Suprapubic skin (tissue), 4 donors: ENCODE results near the gene ATP2C2. TPM values are rescaled to one million over a fixed set of nuclear protein-coding genes. Genes with fewer than 3 reads are reported as not detected.

Source experiments
- DNase-seq, 2 donors: peaks; one replicate each; pipeline ENCODE4 v3.0.0-alpha.2; 2019; ENCODE audit warnings: low spot score in 2 of 2
- H3K27ac ChIP-seq: fragments of 200-600 bp; sonication (generic); one replicate; pipeline ENCODE4 v1.5.1; 2019
- H3K27me3 ChIP-seq: fragments of 200-600 bp; sonication (generic); one replicate; pipeline ENCODE4 v1.5.1; 2019
- H3K36me3 ChIP-seq: fragments of 200-600 bp; sonication (generic); one replicate; pipeline ENCODE4 v1.5.1; 2019
- H3K4me1 ChIP-seq: fragments of 200-600 bp; sonication (generic); one replicate; pipeline ENCODE4 v1.5.1; 2019
- H3K4me3 ChIP-seq: fragments of 200-600 bp; sonication (generic); one replicate; pipeline ENCODE4 v1.5.1; 2019; ENCODE audit warnings: mild to moderate bottlenecking
- H3K9me3 ChIP-seq: fragments of 200-600 bp; sonication (generic); one replicate; pipeline ENCODE4 v1.5.1; 2019
- CTCF ChIP-seq, 2 donors: fragments of 200-600 bp in 1 of 2; fragments of 450-650 bp in 1 of 2; sonication (generic) in 1 of 2; IDR thresholded peaks; one replicate each; pipeline ENCODE4 v1.5.1; 2016 to 2019; ENCODE audit warnings: antibody characterized with exemption in 2 of 2, mild to moderate bottlenecking in 1 of 2, moderate library complexity in 1 of 2
- EP300 ChIP-seq: sonication (generic); formaldehyde crosslinking; IDR thresholded peaks from one replicate; pipeline ENCODE4 v1.6.1; 2017; ENCODE audit warnings: antibody characterized with exemption
- POLR2A ChIP-seq, 2 donors: fragments of 450-650 bp; IDR thresholded peaks; one replicate each; pipeline ENCODE4 v1.6.1; 2017; ENCODE audit warnings: antibody characterized with exemption in 2 of 2, mild to moderate bottlenecking in 2 of 2, moderate library complexity in 2 of 2
- POLR2AphosphoS5 ChIP-seq, 3 donors: sonication (generic); formaldehyde crosslinking; IDR thresholded peaks; one replicate each; pipeline ENCODE4 v1.6.1; 2017; ENCODE audit warnings: antibody characterized with exemption in 3 of 3
- WGBS: methylation state at CpG from one replicate; pipeline ENCODE4 v1.1.5; 2018; 5-methylcytosine and 5-hydroxymethylcytosine counted together
- total RNA-seq, 4 donors: library from RNA; depleted of rRNA; stranded (reverse); fragments of >200 nt; gene quantifications; one replicate each; pipeline ENCODE4 v1.1.0, GENCODE V29; 2016

ATP2C2 gene
- total RNA-seq, 4 donors from 2014 or later: 28.0 to 85.6 (median 40.3) TPM

GRCh38 chr16:84404324-84404723 lies 36.0 kb downstream of the ATP2C2 start:
- Histone ChIP-seq H3K4me3 (no peak overlapping the region), H3K4me1 (no peaks in the 10 kb centered on the region), H3K36me3 (no peaks in the 10 kb centered on the region), H3K27me3 (peaks cover 38% of the 10 kb centered on the region), H3K27ac (no peak overlapping the region), H3K9me3 (no peaks in the 10 kb centered on the region)
- DNase-seq: no peak
- 87% methylated on average over 3 of the region's 3 CpGs for WGBS
- TF ChIP-seq EP300: no peak
- TF ChIP-seq CTCF (IDR thresholded peaks at IDR 0.05): no peak
- no peak for TF ChIP-seq POLR2A (IDR thresholded peaks at IDR 0.05)
- no peak for TF ChIP-seq POLR2AphosphoS5 (IDR thresholded peaks at IDR 0.05)

GRCh38 chr16:84404936-84405639 lies 36.8 kb downstream of the ATP2C2 start:
- 94% methylated on average over 16 of the region's 19 CpGs for WGBS
- Histone ChIP-seq H3K36me3 (no peaks in the 10 kb centered on the region), H3K4me1 (no peaks in the 10 kb centered on the region), H3K9me3 (no peaks in the 10 kb centered on the region), H3K27ac (no peak overlapping the region), H3K27me3 (peaks cover 43% of the 10 kb centered on the region), H3K4me3 (no peak overlapping the region)
- DNase-seq: no peak
- no peak for TF ChIP-seq POLR2A (IDR thresholded peaks at IDR 0.05)
- no peak for TF ChIP-seq EP300
- no peak for TF ChIP-seq POLR2AphosphoS5 (IDR thresholded peaks at IDR 0.05)
- TF ChIP-seq CTCF (IDR thresholded peaks at IDR 0.05): no peak

- H3K9me3 ChIP-seq: no peaks in the 10 kb centered on the region
- WGBS: 53% methylated on average over 16 of the region's 16 CpGs
- no peaks in the 10 kb centered on the region for H3K36me3 ChIP-seq
- no peak for DNase-seq
- TF ChIP-seq EP300 (no peak), CTCF (IDR thresholded peaks at IDR 0.05) (no peak), POLR2AphosphoS5 (IDR thresholded peaks at IDR 0.05) (no peak)
- no peak overlapping the region for H3K4me3 ChIP-seq
- H3K27me3 ChIP-seq: peaks cover 43% of the 10 kb centered on the region
- no peak overlapping the region for H3K27ac ChIP-seq
- H3K4me1 ChIP-seq: no peaks in the 10 kb centered on the region
Measured at GRCh38 chr16:84406006-84406963, 37.9 kb downstream of the ATP2C2 start.

- Histone ChIP-seq H3K36me3 (no peaks in the 10 kb centered on the region), H3K27ac (no peak overlapping the region), H3K4me3 (no peak overlapping the region), H3K27me3 (peaks cover 43% of the 10 kb centered on the region), H3K4me1 (no peaks in the 10 kb centered on the region), H3K9me3 (no peaks in the 10 kb centered on the region)
- 56% methylated on average over 9 of the region's 9 CpGs for WGBS
- no peak for DNase-seq
- TF ChIP-seq POLR2AphosphoS5 (IDR thresholded peaks at IDR 0.05) (no peak), EP300 (no peak), POLR2A (IDR thresholded peaks at IDR 0.05) (no peak), CTCF (IDR thresholded peaks at IDR 0.05) (no peak)
Measured at GRCh38 chr16:84407588-84408313, 39.4 kb downstream of the ATP2C2 start.
